Hepatocyte (in vitro differentiated cells): ENCODE measurements around the gene CCDC102B.

Source experiments
- EZH2 ChIP-seq: fragments of 200-600 bp; sonication (generic); IDR thresholded peaks from 2 replicates; pipeline ENCODE4 v1.6.1; 2016; ENCODE audit warnings: antibody characterized with exemption, mild to moderate bottlenecking, borderline replicate concordance
- EZH2phosphoT487 ChIP-seq: fragments of 200-600 bp; sonication (generic); IDR thresholded peaks from one replicate; pipeline ENCODE4 v1.6.1; 2018; ENCODE audit warnings: antibody characterized with exemption, mild to moderate bottlenecking, low read depth, moderate library complexity; ENCODE audit not compliant: unreplicated experiment, severe bottlenecking
- TF ChIP-seq, protein P1 (sequence below): fragments of 200-600 bp; sonication (generic); IDR thresholded peaks from 2 replicates; pipeline ENCODE4 v1.5.1; 2016; ENCODE audit warnings: antibody characterized with exemption, mild to moderate bottlenecking; ENCODE audit not compliant: poor library complexity

DNA sequence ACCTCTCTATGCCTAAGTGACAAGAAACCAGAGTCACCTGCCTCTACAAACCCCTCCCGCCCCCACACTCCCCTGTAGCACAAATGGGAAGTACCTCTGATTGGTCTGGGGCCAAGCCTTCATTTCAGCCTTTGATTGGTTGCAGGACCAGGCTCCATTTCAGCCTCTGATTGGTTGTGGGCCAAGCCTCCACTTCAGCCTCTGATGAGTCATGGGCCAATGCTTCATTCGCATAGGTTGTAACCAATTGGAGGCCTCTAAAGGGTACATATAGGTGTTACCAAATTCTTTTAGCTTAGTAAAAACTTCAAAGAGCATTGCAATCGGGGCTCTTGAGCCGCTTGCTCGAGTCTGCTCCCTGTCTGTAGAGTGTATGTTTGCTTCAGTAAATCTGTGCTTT, 25.0 kb downstream of the CCDC102B start:
- TF ChIP-seq, protein P1, sequence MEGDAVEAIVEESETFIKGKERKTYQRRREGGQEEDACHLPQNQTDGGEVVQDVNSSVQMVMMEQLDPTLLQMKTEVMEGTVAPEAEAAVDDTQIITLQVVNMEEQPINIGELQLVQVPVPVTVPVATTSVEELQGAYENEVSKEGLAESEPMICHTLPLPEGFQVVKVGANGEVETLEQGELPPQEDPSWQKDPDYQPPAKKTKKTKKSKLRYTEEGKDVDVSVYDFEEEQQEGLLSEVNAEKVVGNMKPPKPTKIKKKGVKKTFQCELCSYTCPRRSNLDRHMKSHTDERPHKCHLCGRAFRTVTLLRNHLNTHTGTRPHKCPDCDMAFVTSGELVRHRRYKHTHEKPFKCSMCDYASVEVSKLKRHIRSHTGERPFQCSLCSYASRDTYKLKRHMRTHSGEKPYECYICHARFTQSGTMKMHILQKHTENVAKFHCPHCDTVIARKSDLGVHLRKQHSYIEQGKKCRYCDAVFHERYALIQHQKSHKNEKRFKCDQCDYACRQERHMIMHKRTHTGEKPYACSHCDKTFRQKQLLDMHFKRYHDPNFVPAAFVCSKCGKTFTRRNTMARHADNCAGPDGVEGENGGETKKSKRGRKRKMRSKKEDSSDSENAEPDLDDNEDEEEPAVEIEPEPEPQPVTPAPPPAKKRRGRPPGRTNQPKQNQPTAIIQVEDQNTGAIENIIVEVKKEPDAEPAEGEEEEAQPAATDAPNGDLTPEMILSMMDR, result no peak
- TF ChIP-seq EZH2 (no peak), EZH2phosphoT487 (no peak)
